HG03354 (cell line): ENCODE data around the gene ARPP21.

Source experiments
- ATAC-seq: cut with Tn5 transposase; IDR thresholded peaks from one replicate; pipeline ENCODE4 v1.9.1; 2021; ENCODE audit warnings: mild to moderate bottlenecking; ENCODE audit not compliant: unreplicated experiment, poor library complexity, severe bottlenecking

ARPP21 gene

GRCh38 chr3:35721628-35722027 lies 82.3 kb downstream of the ARPP21 start:
- no peak for ATAC-seq

GRCh38 chr3:35722902-35723301 lies 83.6 kb downstream of the ARPP21 start:
- ATAC-seq: no peak

- ATAC-seq: no peak
These were observed 84.3 kb downstream of the ARPP21 start for GRCh38 chr3:35723480-35724097.

- no peak for ATAC-seq
These were observed 84.8 kb downstream of the ARPP21 start for GRCh38 chr3:35724106-35724505.

- ATAC-seq: no peak
These were observed 87.9 kb downstream of the ARPP21 start for GRCh38 chr3:35727179-35727578.

GRCh38 chr3:35733341-35733740 lies 94.0 kb downstream of the ARPP21 start:
- ATAC-seq: no peak

- no peak for ATAC-seq
These were observed 94.5 kb downstream of the ARPP21 start for GRCh38 chr3:35733864-35734263.

DNA sequence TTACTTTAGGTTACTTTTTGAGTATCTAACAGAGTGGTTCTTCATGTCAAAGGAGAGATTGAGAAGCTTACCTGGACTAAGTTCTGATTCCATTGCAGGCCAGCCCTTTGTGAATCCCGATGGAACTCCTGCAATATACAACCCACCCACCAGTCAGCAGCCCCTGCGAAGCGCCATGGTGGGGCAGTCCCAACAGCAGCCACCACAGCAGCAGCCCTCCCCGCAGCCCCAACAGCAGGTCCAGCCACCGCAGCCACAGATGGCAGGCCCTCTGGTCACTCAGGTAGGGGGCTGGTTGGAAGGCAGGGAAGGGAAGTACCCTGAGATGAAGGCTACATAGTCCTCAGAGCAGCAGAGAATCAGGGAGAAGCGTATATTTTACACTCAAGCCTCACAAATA lies 97.8 kb downstream of the ARPP21 start:
- no peak for ATAC-seq

DNA sequence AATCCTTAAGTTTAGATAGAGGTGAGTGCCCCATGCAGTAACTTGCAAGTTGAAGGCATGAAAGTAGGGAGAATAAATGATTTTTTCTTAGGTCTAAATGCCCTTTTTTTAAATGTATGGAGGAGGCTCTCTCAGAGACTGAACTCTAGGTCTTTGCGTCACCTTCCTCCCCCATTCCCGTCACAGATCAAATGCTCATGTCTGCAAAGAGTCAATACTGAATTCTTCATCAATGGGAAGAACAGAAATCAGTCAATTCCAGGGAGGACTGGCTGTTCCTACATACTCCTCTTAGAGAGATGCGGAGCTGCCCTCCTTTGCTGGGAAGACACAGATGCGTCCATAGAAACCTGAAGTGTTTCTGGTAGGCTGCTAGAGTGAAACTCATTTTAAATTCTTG lies 98.2 kb downstream of the ARPP21 start:
- ATAC-seq: no peak

DNA sequence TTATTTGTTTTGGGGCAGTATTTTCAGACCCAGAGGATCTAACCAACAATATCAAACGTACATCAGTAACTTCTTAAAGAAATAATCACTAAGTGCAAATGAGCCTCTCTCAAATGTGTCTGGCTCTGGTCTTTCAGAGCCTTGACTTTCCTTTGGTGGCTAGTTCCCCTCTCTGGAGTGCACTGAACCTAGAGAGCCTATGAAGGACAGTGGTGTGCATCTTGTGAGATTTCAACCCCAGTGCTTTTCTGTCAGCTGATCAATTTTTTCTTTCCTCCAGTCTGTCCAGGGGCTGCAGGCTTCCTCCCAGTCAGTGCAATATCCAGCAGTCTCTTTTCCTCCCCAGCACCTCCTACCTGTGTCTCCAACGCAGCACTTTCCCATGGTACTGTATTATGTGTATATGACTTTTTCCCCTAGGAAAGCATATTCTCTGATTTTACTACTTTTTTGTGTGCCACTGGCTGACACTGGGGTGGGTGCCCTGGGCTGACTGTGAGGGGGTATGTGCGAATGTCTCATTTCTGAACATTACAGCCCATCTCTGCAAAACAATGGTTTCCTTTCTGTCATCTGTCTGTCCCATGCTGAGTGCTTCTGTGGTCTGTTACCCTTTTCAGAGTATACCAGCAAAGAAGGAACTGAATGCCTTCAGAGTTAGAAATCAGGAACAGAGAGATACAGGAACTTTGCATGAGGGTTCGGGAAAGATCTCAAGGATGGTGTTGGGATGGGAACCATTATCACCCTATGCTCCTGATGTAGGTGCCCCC lies 98.8 kb downstream of the ARPP21 start:
- ATAC-seq: no peak

- no peak for ATAC-seq
These were observed 100.0 kb downstream of the ARPP21 start for GRCh38 chr3:35739181-35739809.

DNA sequence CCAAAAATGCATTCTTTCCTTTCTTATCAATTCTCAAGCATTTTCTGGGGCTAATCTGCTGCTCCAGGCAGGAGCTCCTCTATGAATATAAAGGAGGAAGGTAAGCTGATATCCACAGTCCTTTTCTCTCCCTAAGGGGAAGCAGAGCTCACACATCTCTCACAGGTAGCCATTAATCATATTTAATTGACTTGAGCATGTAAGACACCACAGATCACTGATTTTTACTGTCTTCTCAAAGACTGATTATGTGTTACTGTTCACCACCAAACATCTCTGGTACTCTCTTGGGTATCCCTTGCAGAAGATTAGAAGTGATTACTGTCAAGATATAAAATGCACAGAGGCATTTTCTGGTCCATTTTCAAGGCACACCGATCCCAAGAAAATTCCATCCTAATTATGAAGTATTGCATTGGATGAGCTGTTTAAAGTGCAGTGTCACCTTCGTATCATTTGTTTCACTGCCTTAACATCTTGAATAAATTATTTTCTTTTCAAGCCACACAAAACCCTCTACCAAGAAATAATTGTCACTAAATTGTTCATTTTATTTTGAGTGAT lies 100.7 kb downstream of the ARPP21 start:
- ATAC-seq: no peak

- no peak for ATAC-seq
These were observed 103.9 kb downstream of the ARPP21 start for GRCh38 chr3:35743218-35743617.

- ATAC-seq: no peak
These were observed 105.1 kb downstream of the ARPP21 start for GRCh38 chr3:35744419-35744818.

DNA sequence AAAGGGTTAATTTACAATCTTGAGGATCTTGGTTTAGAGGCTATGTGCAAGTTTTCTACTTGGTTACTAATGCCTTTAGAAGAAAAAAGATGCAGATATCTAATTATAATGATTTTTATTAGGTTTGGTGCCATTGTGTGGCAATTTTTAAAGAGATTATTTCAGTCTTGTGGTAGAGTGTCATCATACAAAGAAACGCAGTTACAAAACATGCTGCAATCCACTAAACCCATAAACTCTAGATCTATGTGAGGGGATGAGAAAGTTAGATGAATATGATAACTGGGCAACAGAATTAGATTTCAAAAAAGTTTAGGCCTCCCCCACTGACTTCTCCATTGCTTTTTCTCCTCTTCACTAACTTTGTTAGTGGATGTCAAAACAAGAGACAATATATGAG lies 106.0 kb downstream of the ARPP21 start:
- no peak for ATAC-seq

GRCh38 chr3:35745802-35746484 lies 106.6 kb downstream of the ARPP21 start:
- no peak for ATAC-seq

GRCh38 chr3:35746492-35746891 lies 107.2 kb downstream of the ARPP21 start:
- no peak for ATAC-seq

GRCh38 chr3:35748144-35748543 lies 108.8 kb downstream of the ARPP21 start:
- no peak for ATAC-seq

DNA sequence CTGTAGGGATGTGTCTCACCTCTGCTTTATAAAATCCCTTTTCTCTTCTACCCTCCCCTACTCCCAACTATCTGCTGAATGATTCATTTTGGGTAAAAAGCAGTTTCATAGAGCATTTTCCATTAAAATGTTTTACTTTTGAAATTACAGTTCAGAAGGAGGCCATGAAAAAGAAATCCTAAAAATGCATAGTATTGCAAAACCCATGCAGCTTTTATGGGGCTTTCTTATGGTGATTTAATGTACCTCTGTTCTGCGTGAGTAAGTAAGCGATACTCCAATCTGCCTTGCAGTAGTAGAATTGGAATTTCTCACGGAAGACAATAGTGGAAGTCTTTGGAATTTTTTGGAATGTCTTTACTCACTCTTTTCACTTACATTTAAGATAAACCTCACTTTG lies 111.9 kb downstream of the ARPP21 start:
- ATAC-seq: no peak
